ENCODE data around the gene KRT36. TPM values are rescaled to one million over a fixed set of nuclear protein-coding genes. Genes with fewer than 3 reads are reported as not detected.

KRT36 gene
- total RNA-seq, 4 donors from 2014 or later: not detected

- no peaks in the 10 kb centered on the region for H3K9me3 ChIP-seq
- TF ChIP-seq EP300 (IDR thresholded peaks at IDR 0.05; ENCODE audit: low read depth): no peak
- TF ChIP-seq CTCF (IDR thresholded peaks at IDR 0.05): no peak
- TF ChIP-seq POLR2AphosphoS5 (IDR thresholded peaks at IDR 0.05): no peak
- TF ChIP-seq POLR2A (IDR thresholded peaks at IDR 0.05): no peak
- no peak for DNase-seq
- no peak overlapping the region for H3K27ac ChIP-seq
- H3K36me3 ChIP-seq: no peaks in the 10 kb centered on the region
- intact Hi-C loops (cut with DNase I; ENCODE audit: low total_unique reads): no loop called here
- peaks cover 13% of the 10 kb centered on the region for H3K27me3 ChIP-seq
- WGBS, 2 donors (ENCODE audit: low coverage in 1 of 2): 75% methylated on average over 6 of the region's 6 CpGs; no CpG with 5 or more reads in 1 of the 2 donors
- H3K4me1 ChIP-seq: no peaks in the 10 kb centered on the region
- in situ Hi-C loops (cut with MboI; ENCODE audit: low pct_ligation_motif_present in 1 of 4, low pct_unique_long_range_greater_than_20kb in 1 of 4, low sequenced_read_pairs in 3 of 4): no loop called here
- no peak overlapping the region for H3K4me3 ChIP-seq
Observed at GRCh38 chr17:41449008-41449407, 40.7 kb downstream of the KRT36 start.

- Histone ChIP-seq H3K4me1 (no peaks in the 10 kb centered on the region), H3K27me3 (peaks cover 18% of the 10 kb centered on the region), H3K36me3 (no peaks in the 10 kb centered on the region), H3K4me3 (no peak overlapping the region), H3K27ac (no peak overlapping the region), H3K9me3 (no peaks in the 10 kb centered on the region)
- 33% methylated on average over 2 of the region's 2 CpGs; no CpG with 5 or more reads in 1 of the 2 donors for WGBS, 2 donors (ENCODE audit: low coverage in 1 of 2)
- DNase-seq: no peak
- intact Hi-C loops (cut with DNase I; ENCODE audit: low total_unique reads): no loop called here
- in situ Hi-C loops (cut with MboI; ENCODE audit: low pct_ligation_motif_present in 1 of 4, low pct_unique_long_range_greater_than_20kb in 1 of 4, low sequenced_read_pairs in 3 of 4): no loop called here
- TF ChIP-seq EP300 (IDR thresholded peaks at IDR 0.05; ENCODE audit: low read depth): no peak
- no peak for TF ChIP-seq POLR2A (IDR thresholded peaks at IDR 0.05)
- no peak for TF ChIP-seq CTCF (IDR thresholded peaks at IDR 0.05)
- no peak for TF ChIP-seq POLR2AphosphoS5 (IDR thresholded peaks at IDR 0.05)
Observed at GRCh38 chr17:41448506-41448905, 41.2 kb downstream of the KRT36 start.

- intact Hi-C loops (cut with DNase I; ENCODE audit: low total_unique reads): no loop called here
- H3K36me3 ChIP-seq: no peaks in the 10 kb centered on the region
- no peak overlapping the region for H3K27ac ChIP-seq
- H3K4me3 ChIP-seq: no peak overlapping the region
- in situ Hi-C loops (cut with MboI; ENCODE audit: low pct_ligation_motif_present in 1 of 4, low pct_unique_long_range_greater_than_20kb in 1 of 4, low sequenced_read_pairs in 3 of 4): no loop called here
- no peaks in the 10 kb centered on the region for H3K4me1 ChIP-seq
- H3K9me3 ChIP-seq: no peaks in the 10 kb centered on the region
- peaks cover 26% of the 10 kb centered on the region for H3K27me3 ChIP-seq
- no peak for DNase-seq
- TF ChIP-seq POLR2A (IDR thresholded peaks at IDR 0.05): no peak
- TF ChIP-seq EP300 (IDR thresholded peaks at IDR 0.05; ENCODE audit: low read depth): no peak
- no peak for TF ChIP-seq CTCF (IDR thresholded peaks at IDR 0.05)
- no peak for TF ChIP-seq POLR2AphosphoS5 (IDR thresholded peaks at IDR 0.05)
- 48 to 77% methylated on average over 2 of the region's 2 CpGs for WGBS, 2 donors (ENCODE audit: low coverage in 1 of 2)
Observed at GRCh38 chr17:41446806-41447205, 42.9 kb downstream of the KRT36 start.

GRCh38 chr17:41444640-41445039 is 45.1 kb downstream of the KRT36 start:
- WGBS, 2 donors (ENCODE audit: low coverage in 1 of 2): 52 to 72% methylated on average over 3 of the region's 3 CpGs
- intact Hi-C loops (cut with DNase I; ENCODE audit: low total_unique reads): no loop called here
- Histone ChIP-seq H3K27ac (no peak overlapping the region), H3K9me3 (no peaks in the 10 kb centered on the region), H3K4me3 (no peak overlapping the region), H3K27me3 (peaks cover 26% of the 10 kb centered on the region), H3K4me1 (no peaks in the 10 kb centered on the region), H3K36me3 (no peaks in the 10 kb centered on the region)
- in situ Hi-C loops (cut with MboI; ENCODE audit: low pct_ligation_motif_present in 1 of 4, low pct_unique_long_range_greater_than_20kb in 1 of 4, low sequenced_read_pairs in 3 of 4): no loop called here
- TF ChIP-seq EP300 (IDR thresholded peaks at IDR 0.05; ENCODE audit: low read depth): no peak
- TF ChIP-seq POLR2AphosphoS5 (IDR thresholded peaks at IDR 0.05): no peak
- TF ChIP-seq CTCF (IDR thresholded peaks at IDR 0.05): no peak
- TF ChIP-seq POLR2A (IDR thresholded peaks at IDR 0.05): no peak
- no peak for DNase-seq

Measured in transverse colon (tissue), 4 donors.